Stimulated activated CD4-positive, alpha-beta T cell treated with anti-CD3 and anti-CD28 coated beads, Interleukin-1b, Interleukin-23, amount 100 ng/mL, for 48 hours (primary cell): ENCODE results near the gene ITGA1.

Experiments
- DNase-seq: peaks from one replicate; pipeline ENCODE4 v3.0.0-alpha.2; 2020

Gene ITGA1

GRCh38 chr5:52773342-52773741, 14.4 kb upstream of the ITGA1 start:
- DNase-seq, result no peak

GRCh38 chr5:52774005-52774410, 13.7 kb upstream of the ITGA1 start:
- no peak for DNase-seq

GRCh38 chr5:52776116-52776515, 11.6 kb upstream of the ITGA1 start:
- no peak for DNase-seq

- DNase-seq, result no peak
Measured at GRCh38 chr5:52777186-52777585, 10.5 kb upstream of the ITGA1 start.

- DNase-seq, result no peak
Measured at GRCh38 chr5:52778781-52779180, 8.9 kb upstream of the ITGA1 start.

- DNase-seq, result no peak
Measured at GRCh38 chr5:52779213-52779612, 8.5 kb upstream of the ITGA1 start.

- no peak for DNase-seq
Measured at GRCh38 chr5:52783226-52783959, 4.3 kb upstream of the ITGA1 start.

- no peak for DNase-seq
Measured at GRCh38 chr5:52784737-52785136, 3.0 kb upstream of the ITGA1 start.

GRCh38 chr5:52786391-52786790, 1.3 kb upstream of the ITGA1 start:
- no peak for DNase-seq

- DNase-seq, result no peak
Measured at GRCh38 chr5:52786949-52787599, 642 bp upstream of the ITGA1 start.

GRCh38 chr5:52788505-52788821, 747 bp downstream of the ITGA1 start:
- no peak for DNase-seq

GRCh38 chr5:52789378-52789777, 1.7 kb downstream of the ITGA1 start:
- no peak for DNase-seq

GRCh38 chr5:52789851-52790250, 2.1 kb downstream of the ITGA1 start:
- no peak for DNase-seq

GRCh38 chr5:52791366-52791765, 3.6 kb downstream of the ITGA1 start:
- DNase-seq, result no peak

- DNase-seq, result no peak
Measured at GRCh38 chr5:52794519-52794918, 6.8 kb downstream of the ITGA1 start.

- no peak for DNase-seq
Measured at GRCh38 chr5:52796031-52796430, 8.3 kb downstream of the ITGA1 start.

GRCh38 chr5:52796516-52797103, 8.9 kb downstream of the ITGA1 start:
- DNase-seq, result no peak

- DNase-seq, result no peak
Measured at GRCh38 chr5:52798938-52799337, 11.2 kb downstream of the ITGA1 start.

- DNase-seq, result no peak
Measured at GRCh38 chr5:52799358-52799982, 11.8 kb downstream of the ITGA1 start.

- peak; percentile 95 for DNase-seq
Measured at GRCh38 chr5:52799983-52800393, 12.3 kb downstream of the ITGA1 start.

GRCh38 chr5:52800394-52801213, 12.9 kb downstream of the ITGA1 start:
- DNase-seq, result peak; percentile 68

GRCh38 chr5:52801329-52801728, 13.6 kb downstream of the ITGA1 start:
- no peak for DNase-seq
